B cell (primary cell): ENCODE results near the gene PIGQ. TPM values are rescaled to one million over a fixed set of nuclear protein-coding genes. Genes with fewer than 3 reads are reported as not detected.

ENCODE experiments used
- ATAC-seq: fragments of 200-7000 bp; cut with Tn5 transposase; one replicate; pipeline ENCODE4 v1.10.0; 2021; ENCODE audit warnings: low read depth, mild to moderate bottlenecking, moderate number of reproducible peaks, moderate library complexity
- CTCF ChIA-PET: fragments of 350-600 bp; sonication (Branson Sonifier 250); formaldehyde crosslinking; loops from one replicate; lab custom pipeline; 2021; ENCODE audit warnings: antibody characterized with exemption, inconsistent platforms; lab: Charles Lee
- POLR2A ChIA-PET: fragments of 350-600 bp; sonication (Branson Sonifier 250); formaldehyde crosslinking; loops from one replicate; lab custom pipeline; 2021; ENCODE audit warnings: antibody characterized with exemption; lab: Charles Lee
- DNase-seq: peaks from one replicate; pipeline ENCODE4 v3.0.0; 2013
- H2AFZ ChIP-seq: 2 replicates; pipeline ENCODE4 v1.6.1; 2012; ENCODE audit warnings: mild to moderate bottlenecking, low read depth, low read length; ENCODE audit not compliant: insufficient read depth, poor library complexity, severe bottlenecking
- H3K27ac ChIP-seq, 2 donors: 1 replicate in 1 of 2; 2 replicates in 1 of 2; pipeline ENCODE4 v1.5.1; 2012 to 2013; ENCODE audit warnings: low read length in 2 of 2, mild to moderate bottlenecking in 2 of 2, moderate library complexity in 1 of 2
- H3K27me3 ChIP-seq, 4 experiments: fragments of 200-600 bp in 1 of 4; sonication (generic) in 1 of 4; replicated peaks in 1 of 4; 1 replicate in 2 of 4; 2 replicates in 2 of 4; pipeline versions ENCODE4 v1.6.1 to v1.7.0; 2013 to 2016; ENCODE audit warnings: low read length in 3 of 4, mild to moderate bottlenecking in 2 of 4, mixed read lengths in 1 of 4, moderate library complexity in 1 of 4; ENCODE audit not compliant: insufficient read depth in 4 of 4, control insufficient read depth in 3 of 4; ENCODE audit errors: control extremely low read depth in 1 of 4
- H3K36me3 ChIP-seq, 2 experiments: replicated peaks in 1 of 2; 1 replicate in 1 of 2; 2 replicates in 1 of 2; pipeline versions ENCODE4 v1.6.1 to v1.7.1; 2013; ENCODE audit warnings: low read length in 1 of 2; ENCODE audit not compliant: insufficient read depth in 2 of 2, control insufficient read depth in 1 of 2; ENCODE audit errors: control extremely low read depth in 1 of 2, extremely low read depth in 1 of 2
- H3K4me1 ChIP-seq, 2 donors: fragments of 200-600 bp in 1 of 2; sonication (generic) in 1 of 2; 1 replicate in 1 of 2; 2 replicates in 1 of 2; pipeline versions ENCODE4 v1.5.1 to v1.6.1; 2013 to 2017; ENCODE audit warnings: low read length in 2 of 2; ENCODE audit not compliant: control insufficient read depth in 2 of 2, insufficient read depth in 2 of 2
- H3K4me2 ChIP-seq: replicated peaks from 2 replicates; pipeline ENCODE3; 2012; ENCODE audit warnings: mild to moderate bottlenecking, low read depth, low read length; ENCODE audit not compliant: poor library complexity, severe bottlenecking
- H3K4me3 ChIP-seq, 5 experiments: fragments of 200-600 bp in 1 of 5; sonication (generic) in 1 of 5; 1 replicate in 3 of 5; 2 replicates in 2 of 5; pipeline versions ENCODE4 v1.5.1 to v1.7.0; 2011 to 2016; ENCODE audit warnings: low read length in 4 of 5, mild to moderate bottlenecking in 4 of 5, low read depth in 2 of 5, control low read depth in 1 of 5, moderate library complexity in 1 of 5; ENCODE audit not compliant: insufficient read depth in 1 of 5; ENCODE audit errors: control extremely low read depth in 1 of 5, extremely low read depth in 1 of 5
- H3K79me2 ChIP-seq: fragments of 200-600 bp; sonication (generic); one replicate; pipeline ENCODE4 v1.6.0; 2016; ENCODE audit warnings: low read length; ENCODE audit not compliant: control insufficient read depth, insufficient read depth
- H3K9ac ChIP-seq: fragments of 200-600 bp; sonication (generic); 2 replicates; pipeline ENCODE4 v1.6.1; 2017; ENCODE audit warnings: mild to moderate bottlenecking, low read length, moderate library complexity
- H3K9me3 ChIP-seq, 3 donors: one replicate each; pipeline versions ENCODE4 v1.6.1 to v1.7.1; 2013; ENCODE audit warnings: low read length in 2 of 3; ENCODE audit not compliant: control insufficient read depth in 2 of 3, insufficient read depth in 1 of 3; ENCODE audit errors: control extremely low read depth in 1 of 3
- H4K20me1 ChIP-seq: 2 replicates; pipeline ENCODE4 v1.6.0; 2012; ENCODE audit warnings: mild to moderate bottlenecking, low read length; ENCODE audit not compliant: insufficient read depth, control insufficient read depth, poor library complexity, severe bottlenecking
- H3K27ac Mint-ChIP-seq: one replicate; pipeline ENCODE4 v1.8.0; 2021; ENCODE audit warnings: mixed read lengths
- H3K27me3 Mint-ChIP-seq: one replicate; pipeline ENCODE4 v1.8.0; 2021; ENCODE audit warnings: mixed read lengths
- H3K4me1 Mint-ChIP-seq: one replicate; pipeline ENCODE4 v1.8.0; 2021; ENCODE audit warnings: mixed read lengths
- H3K4me3 Mint-ChIP-seq: one replicate; pipeline ENCODE4 v1.8.0; 2021; ENCODE audit warnings: mixed read lengths
- H3K9me3 Mint-ChIP-seq: one replicate; pipeline ENCODE4 v1.8.0; 2022; ENCODE audit warnings: mixed read lengths; ENCODE audit not compliant: insufficient read depth
- EZH2 ChIP-seq: IDR thresholded peaks from 2 replicates; pipeline ENCODE4 v1.6.1; 2012; ENCODE audit warnings: borderline replicate concordance, low read depth, mild to moderate bottlenecking, moderate library complexity, low read length; ENCODE audit not compliant: insufficient read depth, poor library complexity, severe bottlenecking
- WGBS: methylation state at CpG from one replicate; pipeline ENCODE4 v1.1.5; 2013; ENCODE audit warnings: missing lambda C conversion rate; ENCODE audit not compliant: insufficient coverage; 5-methylcytosine and 5-hydroxymethylcytosine counted together
- intact Hi-C: fragments of 100-400 bp; cut with micrococcal nuclease; formaldehyde crosslinking; loops from one replicate; pipeline ENCODE4 v1.10.0; 2022
- polyA plus RNA-seq: library from polyadenylated mRNA; depleted of rRNA; stranded (reverse); fragments of >200 nt; gene quantifications from 2 replicates; pipeline ENCODE4 v1.2.3, GENCODE V29; 2012
- total RNA-seq, 2 donors: library from RNA; stranded (reverse); fragments of 120-200 nt in 1 of 2; gene quantifications; 1 replicate in 1 of 2; 2 replicates in 1 of 2; pipeline versions ENCODE4 v1.2.3 to v1.2.4, GENCODE V29; 2013 to 2022
- TF ChIP-seq, protein P1 (sequence below): fragments of 200-600 bp; IDR thresholded peaks from one replicate; pipeline ENCODE4 v1.8.0; 2022; ENCODE audit warnings: antibody characterized with exemption, mild to moderate bottlenecking

Gene PIGQ
- total and polyA plus RNA-seq, 2 donors (not counting 1 experiment from before 2014, with no cell fraction given), result 56.9 to 68.5 TPM

DNA sequence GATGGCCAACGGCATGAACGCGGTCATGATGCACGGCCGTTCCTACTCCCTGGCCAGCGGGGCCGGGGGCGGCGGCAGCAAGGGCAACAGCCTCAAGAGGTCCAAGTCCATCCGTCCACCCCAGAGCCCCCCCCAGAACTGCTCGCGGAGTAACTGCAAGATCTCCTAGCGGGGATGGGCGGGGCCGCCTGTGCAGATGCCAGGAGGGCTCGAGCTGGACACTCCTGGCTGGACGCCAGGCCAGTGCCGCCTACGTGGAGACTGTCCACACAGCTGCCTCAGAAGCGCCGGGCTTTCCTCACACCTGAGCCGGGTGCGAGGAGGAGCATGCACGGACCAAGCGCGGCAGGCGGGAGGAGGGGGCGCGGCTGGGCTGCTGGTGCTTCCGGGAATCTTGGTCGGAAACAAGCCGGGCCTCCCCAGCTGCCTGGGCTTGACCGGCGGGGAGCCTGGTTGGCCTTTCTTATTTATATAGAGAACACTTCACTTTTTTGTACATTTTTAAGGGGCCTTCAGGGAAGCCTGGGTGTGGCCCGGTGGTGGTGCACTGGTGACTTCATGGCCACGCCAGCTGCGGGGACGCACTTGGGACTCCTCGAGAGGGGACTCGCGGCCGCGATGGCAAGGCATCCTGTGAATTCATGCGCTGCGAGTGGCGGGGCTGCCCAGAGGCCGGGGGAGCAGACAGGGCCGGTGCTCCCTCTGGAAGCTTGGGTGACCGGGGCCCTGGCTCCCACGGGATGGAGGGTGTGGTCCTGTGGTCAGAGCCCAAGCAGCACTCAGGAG, 57.9 kb downstream of the PIGQ start:
- Histone ChIP-seq H3K79me2 (no peaks in the 10 kb centered on the region), H3K27ac (no peak overlapping the region), H3K9me3 (no peaks in the 10 kb centered on the region), H3K9ac (no peak overlapping the region), H3K36me3 (peaks cover 0 to 12% of the 10 kb centered on the region in 2 experiments), H4K20me1 (no peaks in the 10 kb centered on the region), H2AFZ (no peak overlapping the region), H3K4me3 (no peak overlapping the region), H3K4me1 (no peaks in the 10 kb centered on the region), H3K4me2 (no peak overlapping the region), H3K27me3 (no peaks in the 10 kb centered on the region)
- Mint-ChIP-seq H3K27ac (no peak overlapping the region), H3K27me3 (no peaks in the 10 kb centered on the region), H3K9me3 (no peaks in the 10 kb centered on the region), H3K4me3 (no peak overlapping the region), H3K4me1 (no peaks in the 10 kb centered on the region)
- TF ChIP-seq, protein P1, sequence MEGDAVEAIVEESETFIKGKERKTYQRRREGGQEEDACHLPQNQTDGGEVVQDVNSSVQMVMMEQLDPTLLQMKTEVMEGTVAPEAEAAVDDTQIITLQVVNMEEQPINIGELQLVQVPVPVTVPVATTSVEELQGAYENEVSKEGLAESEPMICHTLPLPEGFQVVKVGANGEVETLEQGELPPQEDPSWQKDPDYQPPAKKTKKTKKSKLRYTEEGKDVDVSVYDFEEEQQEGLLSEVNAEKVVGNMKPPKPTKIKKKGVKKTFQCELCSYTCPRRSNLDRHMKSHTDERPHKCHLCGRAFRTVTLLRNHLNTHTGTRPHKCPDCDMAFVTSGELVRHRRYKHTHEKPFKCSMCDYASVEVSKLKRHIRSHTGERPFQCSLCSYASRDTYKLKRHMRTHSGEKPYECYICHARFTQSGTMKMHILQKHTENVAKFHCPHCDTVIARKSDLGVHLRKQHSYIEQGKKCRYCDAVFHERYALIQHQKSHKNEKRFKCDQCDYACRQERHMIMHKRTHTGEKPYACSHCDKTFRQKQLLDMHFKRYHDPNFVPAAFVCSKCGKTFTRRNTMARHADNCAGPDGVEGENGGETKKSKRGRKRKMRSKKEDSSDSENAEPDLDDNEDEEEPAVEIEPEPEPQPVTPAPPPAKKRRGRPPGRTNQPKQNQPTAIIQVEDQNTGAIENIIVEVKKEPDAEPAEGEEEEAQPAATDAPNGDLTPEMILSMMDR, result no peak
- no peak for TF ChIP-seq EZH2
- ChIA-PET POLR2A (interaction anchor here (0.6 kb wide), 1 partner anchor 1384 kb away, joined by 6 read pairs; no protein-coding TSS in a partner anchor), CTCF (no interaction called here)
- no peak for DNase-seq
- no peak for ATAC-seq
- intact Hi-C loops, result no loop called here
- WGBS, result 96% methylated on average over 39 of the region's 50 CpGs

DNA sequence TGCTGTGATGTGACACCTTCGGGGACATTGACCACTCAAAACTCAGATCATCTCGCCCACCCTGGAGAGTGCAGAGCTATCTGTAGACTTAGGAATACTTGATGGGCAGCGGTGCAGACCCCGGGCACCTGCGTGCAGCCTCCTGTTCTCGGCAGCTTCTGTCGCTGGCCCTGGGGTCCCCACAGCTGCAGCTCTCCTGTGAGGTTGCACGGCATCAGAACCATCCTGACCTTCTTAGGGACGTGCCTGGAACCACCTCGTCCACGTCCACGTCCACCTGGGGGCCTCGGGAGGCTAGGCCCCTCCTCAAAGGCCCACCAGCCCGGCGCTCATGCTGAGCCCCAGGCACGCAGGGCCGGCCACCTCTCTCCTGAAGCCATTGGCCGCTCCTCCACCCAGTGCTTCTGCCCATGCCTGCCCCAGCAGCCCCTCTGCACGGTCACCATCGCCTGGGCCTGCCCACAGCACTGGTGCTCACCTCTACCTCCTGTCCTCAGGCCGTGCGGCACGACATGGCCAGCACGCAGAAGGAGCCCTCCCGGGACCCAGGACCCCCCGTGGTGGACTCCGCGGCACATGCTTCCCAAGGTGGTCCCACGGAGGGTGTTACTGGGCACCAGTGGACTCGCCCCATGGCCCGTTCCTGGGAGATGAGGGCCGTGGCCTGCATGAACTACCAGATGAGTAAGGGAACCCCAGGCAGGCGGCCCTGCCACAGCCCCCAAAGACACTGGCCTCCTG, 58.7 kb downstream of the PIGQ start:
- ChIA-PET POLR2A (interaction anchor here (0.6 kb wide), 1 partner anchor 1383 kb away, joined by 6 read pairs; no protein-coding TSS in a partner anchor), CTCF (no interaction called here)
- Mint-ChIP-seq H3K27me3 (no peaks in the 10 kb centered on the region), H3K9me3 (no peaks in the 10 kb centered on the region), H3K4me3 (no peak overlapping the region), H3K27ac (no peak overlapping the region), H3K4me1 (no peaks in the 10 kb centered on the region)
- Histone ChIP-seq H3K36me3 (peaks cover 0 to 12% of the 10 kb centered on the region in 2 experiments), H3K4me1 (no peaks in the 10 kb centered on the region), H3K9me3 (no peaks in the 10 kb centered on the region), H3K4me2 (no peak overlapping the region), H4K20me1 (no peaks in the 10 kb centered on the region), H2AFZ (no peak overlapping the region), H3K9ac (no peak overlapping the region), H3K27me3 (no peaks in the 10 kb centered on the region), H3K4me3 (no peak overlapping the region), H3K79me2 (no peaks in the 10 kb centered on the region), H3K27ac (no peak overlapping the region)
- ATAC-seq (no peak), DNase-seq (no peak)
- TF ChIP-seq, protein P1, result no peak
- no peak for TF ChIP-seq EZH2
- 91% methylated on average over 33 of the region's 33 CpGs for WGBS
- intact Hi-C loops, result no loop called here
